GM19395 (cell line): ENCODE measurements around the gene PLXDC2.

Experiments
- ATAC-seq: cut with Tn5 transposase; IDR thresholded peaks from one replicate; pipeline ENCODE4 v1.9.1; 2021; ENCODE audit warnings: mild to moderate bottlenecking, moderate library complexity; ENCODE audit not compliant: unreplicated experiment

Gene PLXDC2

DNA sequence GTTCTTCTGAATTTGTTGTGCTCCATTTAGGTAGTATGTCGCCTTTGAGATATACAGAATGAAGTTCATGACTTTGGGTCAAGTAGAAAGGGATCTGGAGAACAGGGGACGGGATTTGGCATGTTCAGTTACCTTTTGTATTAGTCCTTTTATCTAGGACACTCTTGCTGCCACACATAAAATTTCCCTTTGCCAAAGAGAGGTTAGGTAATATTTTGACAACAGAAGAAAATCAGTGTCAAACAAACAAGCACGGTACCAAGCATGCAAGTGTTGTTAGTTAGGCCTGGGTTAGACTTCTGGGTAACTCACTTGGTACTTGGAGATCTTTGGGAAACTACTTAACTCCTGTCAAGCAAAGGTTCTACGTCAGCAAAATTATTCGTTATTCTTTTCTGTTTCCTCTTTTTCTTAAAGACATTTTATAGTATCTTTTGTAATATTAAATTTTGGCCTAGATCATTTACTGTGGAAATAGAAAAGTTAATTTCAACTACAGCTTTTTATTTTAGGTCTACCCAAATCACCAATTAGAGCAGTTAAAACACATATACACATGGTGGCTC is 116.7 kb downstream of the PLXDC2 start:
- ATAC-seq = no peak

DNA sequence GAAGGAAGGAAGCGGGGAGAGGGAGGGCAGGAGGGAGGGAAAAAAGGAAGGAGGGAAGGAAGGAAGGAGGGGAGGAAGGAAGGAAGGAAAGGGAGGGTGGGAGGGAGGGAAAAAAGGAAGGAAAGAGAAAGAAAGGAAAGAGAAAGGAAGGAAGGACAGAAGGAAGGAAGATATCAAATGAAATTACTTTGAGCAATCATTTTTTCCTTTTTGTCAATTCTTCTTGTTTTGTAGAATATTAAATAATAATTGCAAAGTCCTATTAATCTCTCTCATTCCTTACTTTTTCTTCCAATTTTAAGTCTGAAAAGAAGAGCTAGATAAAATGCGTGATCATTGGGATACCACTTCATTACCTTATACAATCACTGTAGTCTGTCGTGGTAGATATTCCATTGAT is 117.5 kb downstream of the PLXDC2 start:
- ATAC-seq = no peak

DNA sequence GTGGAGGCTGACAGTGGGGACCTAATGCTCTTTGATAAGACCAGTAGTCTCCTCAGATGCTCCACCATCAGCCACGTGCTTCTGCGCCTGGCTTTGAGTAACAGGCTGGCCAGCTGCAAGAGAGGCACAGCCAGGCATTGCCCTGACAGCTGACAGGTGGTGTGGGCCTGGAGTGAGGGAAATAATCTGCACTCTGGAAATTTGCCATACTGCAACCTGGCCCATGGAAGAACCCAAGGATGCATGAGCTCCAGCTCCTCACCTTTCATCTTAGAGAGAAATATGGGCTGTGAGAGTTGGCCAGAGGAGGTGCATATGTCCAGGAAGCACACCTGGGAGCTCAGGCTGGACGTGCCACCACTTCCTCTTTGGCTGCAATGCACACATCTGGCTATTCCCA is 118.9 kb downstream of the PLXDC2 start:
- no peak for ATAC-seq

DNA sequence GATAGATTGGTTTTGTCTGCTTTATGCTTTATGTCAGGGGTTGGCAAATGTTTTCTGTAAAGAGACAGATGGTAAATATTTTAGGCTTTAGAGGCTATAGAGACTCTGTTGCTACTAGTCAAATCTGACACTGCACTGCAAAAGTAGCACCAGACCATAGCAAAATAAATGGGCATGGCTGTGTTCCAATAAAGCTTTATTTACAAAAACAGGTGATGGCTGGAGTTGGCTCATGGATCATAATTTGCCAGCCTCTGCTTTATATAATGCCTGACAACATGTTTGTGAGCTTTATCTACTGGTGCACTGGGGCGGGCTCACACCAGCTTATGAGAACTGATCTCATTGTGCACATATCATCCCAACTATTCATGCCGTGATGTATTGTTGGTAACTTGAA is 120.1 kb downstream of the PLXDC2 start:
- no peak for ATAC-seq

DNA sequence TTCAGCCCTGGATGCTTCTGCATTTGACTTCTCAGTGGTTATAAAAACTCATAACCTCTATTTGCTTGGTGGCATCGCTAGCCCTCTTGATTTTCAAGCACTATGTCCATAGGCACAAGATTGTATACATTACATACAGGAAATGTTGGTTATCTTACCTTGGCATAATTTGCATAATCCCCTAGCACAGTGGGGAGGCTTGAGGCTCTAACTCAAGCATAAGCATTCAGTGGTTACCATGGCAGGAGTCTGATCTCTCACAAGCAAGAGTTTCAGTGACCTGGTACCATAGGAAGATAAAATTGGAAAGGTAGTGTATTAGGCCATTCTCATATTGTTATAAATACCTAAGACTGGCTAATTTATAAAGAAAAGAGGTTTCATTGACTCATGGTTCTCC is 121.8 kb downstream of the PLXDC2 start:
- no peak for ATAC-seq

DNA sequence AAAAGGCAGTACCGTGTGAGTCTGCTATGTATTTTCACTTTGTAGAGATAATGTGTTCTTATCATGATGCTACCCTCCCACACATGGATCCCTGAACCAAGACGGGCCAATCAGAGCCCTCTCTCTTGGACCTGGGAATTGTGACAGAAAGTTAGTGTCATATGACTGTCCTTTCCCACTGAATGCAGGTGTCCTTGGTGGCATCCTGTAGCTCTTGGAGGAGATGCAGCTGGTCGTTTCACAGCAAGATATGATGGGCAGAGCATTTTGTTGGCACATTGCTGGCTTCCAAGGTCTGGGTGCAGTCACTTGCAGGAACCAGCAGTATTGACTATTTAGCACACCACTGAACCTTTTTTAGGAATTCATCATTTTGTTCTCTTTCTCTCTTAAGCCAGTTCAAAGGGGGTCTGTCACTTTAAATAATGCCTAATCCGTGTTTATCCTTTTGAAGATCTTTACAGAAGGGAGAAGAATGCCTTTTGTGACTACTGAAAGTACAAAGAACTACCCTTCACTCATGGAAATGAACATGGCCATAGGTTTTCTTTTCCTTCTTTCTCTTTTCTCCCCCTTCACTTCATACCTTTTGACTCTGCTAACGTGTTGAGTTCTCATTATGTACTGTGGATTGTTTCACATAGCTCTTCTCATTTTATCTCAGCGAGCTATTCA is 125.1 kb downstream of the PLXDC2 start:
- no peak for ATAC-seq

DNA sequence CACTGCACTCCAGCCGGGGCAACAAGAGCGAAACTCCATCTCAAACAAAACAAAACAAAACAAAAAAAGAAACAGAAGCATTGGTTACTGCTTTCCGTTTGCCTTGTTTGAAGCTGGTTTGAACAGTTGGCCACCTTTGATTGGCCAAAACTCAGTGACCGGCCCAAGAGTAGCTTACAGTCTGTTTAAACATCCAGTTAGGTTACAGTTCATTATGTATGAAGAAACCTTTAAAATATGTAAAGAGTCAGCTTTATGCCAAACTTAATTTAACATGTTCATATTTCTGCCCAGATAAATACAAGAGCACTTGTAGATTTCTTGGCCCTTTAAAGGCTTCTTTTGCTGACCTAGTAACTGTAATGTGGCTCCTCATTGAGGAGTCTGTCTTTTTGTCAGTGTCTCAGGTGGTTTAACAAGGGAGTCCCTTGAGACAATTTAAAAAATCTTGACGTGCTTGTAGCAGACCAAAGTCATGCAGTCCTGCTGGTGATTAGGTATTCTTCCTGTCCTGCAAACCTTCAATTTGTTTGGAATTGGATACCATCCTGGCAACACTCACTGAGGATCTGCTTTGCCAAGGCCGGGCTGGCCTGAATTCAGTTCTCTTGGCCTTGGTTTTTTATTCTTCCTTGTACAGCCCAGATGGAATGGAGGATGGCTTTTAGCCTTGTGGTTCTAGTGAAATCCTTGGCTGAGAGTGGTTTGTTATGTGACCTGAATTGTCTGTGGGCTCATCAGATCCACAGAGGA is 128.9 kb downstream of the PLXDC2 start:
- ATAC-seq = no peak

DNA sequence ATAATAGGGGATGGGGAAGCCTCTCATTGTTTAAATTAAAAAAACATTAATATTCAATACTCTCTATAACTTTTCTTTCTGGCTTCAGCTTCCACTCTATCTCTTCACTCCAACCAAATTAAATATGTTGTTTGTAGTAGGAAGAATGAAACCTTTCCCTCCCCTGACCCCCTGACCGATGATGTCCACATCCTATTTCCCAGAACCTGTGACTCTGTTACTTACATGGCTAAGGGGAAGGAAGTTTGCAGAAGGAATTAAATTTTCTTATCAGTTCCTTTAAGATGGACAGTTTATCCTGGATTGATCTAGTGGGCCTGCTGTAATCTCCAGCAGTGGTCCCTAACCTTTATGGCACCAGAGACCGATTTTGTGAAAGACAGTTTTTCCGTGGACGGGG is 130.0 kb downstream of the PLXDC2 start:
- no peak for ATAC-seq

DNA sequence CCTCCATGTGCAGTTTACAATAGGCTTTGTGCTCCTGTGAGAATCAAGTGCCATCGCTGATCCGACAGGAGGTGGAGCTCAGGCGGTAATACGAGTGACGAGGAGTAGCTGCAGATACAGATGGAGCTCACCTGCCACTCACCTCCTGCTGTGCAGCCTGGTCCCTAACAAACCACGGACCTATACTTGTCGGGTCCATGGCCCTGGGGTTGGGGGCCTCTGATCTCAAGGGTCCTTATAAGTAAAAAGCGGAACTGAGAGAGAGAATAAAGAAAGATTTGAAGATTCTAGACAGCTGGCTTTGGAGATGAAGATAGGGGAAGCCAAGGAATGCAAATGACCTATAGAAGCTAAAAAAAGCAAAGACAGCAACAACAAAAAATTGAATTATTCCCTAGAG is 130.6 kb downstream of the PLXDC2 start:
- peak; percentile 65 for ATAC-seq

DNA sequence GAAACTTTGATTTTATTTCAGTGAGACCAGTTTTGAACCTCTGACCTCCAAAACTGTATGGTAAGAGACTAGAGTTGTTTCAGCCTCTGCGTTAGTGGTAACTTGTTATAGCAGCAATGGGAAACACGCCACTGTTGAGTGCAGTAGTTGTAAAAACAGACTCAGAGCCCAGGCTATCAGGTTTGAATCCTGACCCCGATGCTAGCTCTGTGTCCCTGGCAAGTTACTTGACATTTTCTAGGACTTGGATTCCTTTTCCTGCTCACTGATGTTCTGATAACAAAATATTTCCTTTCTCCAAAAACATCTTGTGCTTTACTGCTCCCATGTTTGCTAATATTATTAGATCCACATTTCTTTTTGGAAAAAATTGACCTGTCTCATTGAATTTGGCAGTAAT is 131.0 kb downstream of the PLXDC2 start:
- peak; percentile 32 for ATAC-seq

DNA sequence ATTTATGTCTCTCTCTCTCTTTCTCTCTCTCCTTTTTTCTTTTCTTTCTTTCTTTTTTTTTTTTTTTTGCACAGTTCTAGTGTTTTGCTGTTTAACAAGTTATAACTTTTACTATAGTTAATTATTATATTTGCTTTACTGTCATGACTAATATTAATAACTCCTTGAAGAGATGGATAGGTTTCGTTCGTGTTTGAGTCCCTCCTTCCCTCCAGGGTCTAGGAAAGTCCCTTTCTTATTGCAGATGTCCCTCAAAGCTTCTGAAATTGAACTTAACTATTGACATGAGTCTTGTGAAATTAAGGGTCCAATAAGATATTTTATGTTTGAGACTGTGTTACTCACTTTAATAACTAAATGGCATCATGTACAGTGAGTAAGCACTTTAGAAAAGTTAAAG is 131.4 kb downstream of the PLXDC2 start:
- ATAC-seq = peak; percentile 71

DNA sequence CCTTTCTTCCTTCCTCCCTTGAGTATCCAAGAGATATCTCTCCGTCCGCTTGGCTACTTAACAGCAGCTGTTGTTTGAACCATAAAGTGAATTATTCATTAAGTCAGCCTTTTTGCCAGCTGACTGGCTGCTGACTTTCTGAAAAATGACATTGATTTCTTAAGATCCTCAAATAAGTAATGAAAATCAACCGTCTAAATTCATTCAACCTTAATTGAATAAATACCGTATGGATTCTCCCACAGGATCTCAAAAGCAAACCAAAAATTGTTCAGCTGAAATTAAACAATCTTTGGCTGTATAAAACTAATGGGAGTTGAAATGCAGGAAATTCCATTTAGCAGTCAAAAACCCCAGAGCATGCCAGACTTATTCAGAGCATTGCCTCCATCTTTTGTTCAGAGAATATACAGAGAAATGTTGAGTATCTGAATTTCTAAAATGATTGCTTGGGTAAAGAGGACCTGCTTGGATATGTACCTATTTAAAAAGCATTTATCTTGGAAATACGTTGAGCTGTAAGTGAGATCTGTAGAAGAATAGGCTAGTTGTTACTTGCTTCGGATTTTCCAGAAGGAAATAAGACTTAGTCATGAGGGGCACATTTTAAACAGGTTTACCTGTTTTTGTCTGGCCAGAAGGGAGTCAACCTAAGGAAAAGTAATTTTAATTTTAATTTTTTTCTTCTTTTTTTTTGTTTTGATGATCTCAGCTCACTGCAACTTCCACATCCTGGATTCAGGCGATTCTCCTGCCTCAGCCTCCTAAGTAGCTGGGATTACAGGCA is 136.2 kb downstream of the PLXDC2 start:
- no peak for ATAC-seq

DNA sequence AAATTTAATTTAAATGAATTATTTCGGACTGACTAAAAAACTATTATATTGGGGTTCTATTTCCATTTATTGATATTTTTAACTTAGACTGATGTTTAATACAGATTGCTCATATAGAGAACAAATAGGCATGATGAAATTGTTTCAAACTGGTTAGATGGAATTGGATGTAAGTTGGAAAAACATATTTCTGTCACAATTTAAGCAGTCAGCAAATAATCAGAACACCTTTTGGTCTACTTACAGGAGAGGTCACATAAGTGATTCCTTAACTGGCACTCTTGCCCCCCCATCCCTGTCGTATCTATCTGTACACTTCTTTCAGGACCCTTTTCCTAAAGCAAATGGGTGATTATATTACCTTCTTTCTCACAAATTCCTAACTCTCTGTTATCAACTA is 138.4 kb downstream of the PLXDC2 start:
- ATAC-seq = no peak

DNA sequence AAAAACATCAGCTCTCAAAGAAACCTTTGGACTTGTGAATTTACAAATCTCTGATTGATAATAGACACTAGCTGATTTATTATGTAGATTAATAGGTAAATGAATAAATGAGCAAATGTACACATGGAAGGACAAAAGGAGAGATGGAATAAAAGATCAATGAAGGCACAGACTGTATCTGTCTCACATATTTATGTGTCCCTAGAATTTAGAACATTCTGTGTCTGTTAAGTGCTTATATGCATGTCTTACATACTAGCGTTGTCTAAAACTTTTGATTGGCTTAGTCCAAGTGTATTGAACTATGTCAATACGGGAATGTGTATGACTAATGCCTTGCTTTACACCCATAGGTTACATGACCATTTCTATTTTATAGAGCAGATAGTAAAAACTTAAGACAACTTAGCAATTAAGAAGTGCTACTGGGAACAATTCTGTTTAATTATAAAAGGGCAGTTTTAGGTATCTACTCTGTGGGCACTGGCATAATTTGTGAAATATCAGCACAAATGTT is 140.3 kb downstream of the PLXDC2 start:
- no peak for ATAC-seq

DNA sequence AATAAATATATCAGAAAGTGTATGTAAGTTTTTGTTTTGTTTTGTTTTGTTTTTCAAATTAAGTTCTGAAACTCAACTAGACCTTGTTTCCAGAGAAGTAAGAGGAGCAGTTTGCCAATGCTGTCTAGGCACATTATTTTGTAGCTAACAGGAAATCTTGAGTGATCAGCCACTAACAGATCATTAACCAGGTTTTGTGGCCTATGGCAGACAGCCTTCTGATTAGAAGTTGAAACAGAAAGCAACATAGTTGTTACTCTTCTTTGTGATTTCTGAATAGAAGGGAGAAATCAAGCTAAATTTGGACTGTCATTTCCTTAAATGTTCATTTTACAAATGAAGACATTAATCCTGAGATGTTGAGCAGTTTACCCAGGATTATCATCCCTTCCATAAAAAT is 142.6 kb downstream of the PLXDC2 start:
- ATAC-seq = peak; percentile 95

DNA sequence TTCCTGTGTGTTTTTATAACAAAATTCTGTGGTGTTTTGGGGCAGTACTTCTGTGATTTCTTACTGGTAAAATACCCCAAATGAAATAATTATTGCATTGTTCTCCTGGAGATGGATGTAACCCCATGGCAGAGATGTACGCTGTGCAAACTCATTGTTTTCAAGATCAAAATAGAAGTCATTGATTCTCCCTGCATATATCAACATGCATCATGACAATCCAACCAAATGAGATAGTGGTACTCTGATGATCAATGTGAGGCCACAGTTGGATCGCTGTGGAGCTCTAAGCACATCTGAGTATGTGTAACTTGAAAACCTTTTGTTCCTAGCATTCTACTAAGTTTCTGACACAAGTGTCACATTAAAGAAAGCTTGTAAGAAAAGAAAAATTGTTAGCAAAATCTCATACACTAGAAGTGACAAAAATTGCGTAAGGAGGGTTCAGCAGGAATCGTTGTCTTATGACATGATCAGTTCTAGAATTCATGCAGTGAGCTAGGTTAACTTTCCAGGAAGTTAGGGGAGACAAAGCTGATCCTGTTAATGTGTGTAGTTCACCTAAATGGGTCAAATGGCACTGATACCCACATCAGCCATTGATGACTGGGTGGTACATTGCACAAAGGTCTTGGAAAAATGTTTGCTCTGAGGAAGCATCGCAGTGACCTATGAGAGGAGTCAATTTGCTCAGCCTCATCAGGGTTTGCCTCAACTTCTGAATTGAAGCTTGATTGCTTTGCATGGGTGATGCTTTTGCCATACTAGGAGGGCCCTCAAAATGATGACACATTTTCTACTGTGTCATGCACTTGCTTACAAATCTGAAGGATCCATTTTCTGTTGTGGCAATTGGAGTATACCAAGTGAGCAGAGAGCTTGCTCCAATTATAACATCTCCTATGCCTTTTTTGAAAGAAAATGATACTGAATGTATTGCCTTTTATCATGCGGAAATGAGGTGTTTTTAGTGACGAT is 145.1 kb downstream of the PLXDC2 start:
- ATAC-seq = no peak

DNA sequence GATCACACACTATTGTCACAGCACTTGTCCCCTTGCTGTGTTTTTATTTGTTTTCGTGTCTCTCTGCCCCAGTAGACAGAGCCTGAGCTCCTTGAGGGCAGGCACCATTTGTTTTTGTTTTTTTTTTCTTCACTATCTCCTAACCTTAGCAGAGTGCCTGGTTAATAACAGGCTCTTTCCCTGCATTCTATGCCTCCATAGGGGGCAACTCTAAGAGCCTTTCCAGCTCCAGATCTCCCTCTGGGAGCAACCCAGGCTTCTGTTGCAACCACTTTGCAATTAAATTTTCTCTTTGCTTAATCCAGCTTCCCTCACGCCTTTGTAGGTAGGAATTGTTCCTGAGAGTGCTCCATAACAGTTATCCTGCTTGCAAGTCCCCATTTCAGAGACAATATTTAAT is 148.4 kb downstream of the PLXDC2 start:
- no peak for ATAC-seq

DNA sequence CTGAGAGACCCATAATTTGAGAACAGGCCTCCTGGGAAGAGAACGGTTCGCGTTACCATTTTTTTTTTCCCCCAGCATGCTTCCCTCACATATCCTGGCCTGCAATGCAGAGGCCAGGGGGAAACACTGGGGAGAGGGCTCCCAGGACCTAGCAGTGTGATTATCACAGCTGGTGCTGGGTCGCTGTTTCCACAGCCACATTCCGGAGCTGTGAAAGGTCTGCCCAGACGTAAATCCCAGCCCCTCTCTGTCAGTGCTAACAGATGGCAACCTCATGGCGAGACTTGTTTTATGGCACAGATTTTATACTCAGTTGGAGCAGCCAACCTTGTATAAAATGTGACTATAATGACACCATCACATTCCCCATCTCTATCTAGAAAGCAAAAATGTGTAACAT is 150.5 kb downstream of the PLXDC2 start:
- no peak for ATAC-seq

DNA sequence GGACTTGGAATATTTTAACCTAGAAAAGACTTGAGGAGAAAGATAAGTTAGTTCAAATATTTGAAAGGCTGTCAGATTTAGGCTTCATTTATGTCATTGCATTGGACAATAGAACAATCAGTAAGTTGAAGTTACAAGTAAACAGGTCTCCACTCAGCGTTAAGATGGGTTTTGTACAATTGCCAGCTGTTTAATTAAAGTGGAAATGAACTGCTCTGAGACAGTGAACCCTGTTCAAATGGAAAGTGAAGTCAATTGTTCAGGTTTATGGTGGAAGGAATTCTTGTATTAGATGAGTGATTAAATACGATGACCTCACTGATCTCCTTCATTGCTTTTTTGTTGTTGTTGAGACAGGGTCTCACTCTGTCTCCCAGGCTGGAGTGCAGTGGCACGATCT is 151.7 kb downstream of the PLXDC2 start:
- no peak for ATAC-seq

DNA sequence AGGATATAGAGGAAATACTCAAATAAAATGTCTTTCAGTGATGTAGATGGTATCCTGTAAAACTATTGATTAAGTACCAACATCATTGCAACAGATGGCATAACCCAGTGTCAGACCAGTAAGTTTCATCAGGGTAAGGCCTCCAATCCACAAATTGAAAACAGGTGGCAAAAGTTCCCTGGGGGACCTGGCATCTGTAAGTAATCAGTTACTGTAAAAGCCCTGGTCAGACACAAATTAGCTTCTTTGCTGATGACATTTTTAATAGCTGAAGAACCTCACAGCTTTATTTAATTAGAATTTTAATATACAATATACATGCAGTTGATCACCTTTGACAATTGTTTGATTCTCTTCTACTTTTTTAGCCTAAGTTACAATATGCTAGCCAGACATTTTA is 152.5 kb downstream of the PLXDC2 start:
- no peak for ATAC-seq
